COLO668 (cell line): ENCODE results near the gene BTBD16.

Source experiments
- DNase-seq: peaks from one replicate; lab custom pipeline; 2025; ENCODE audit not compliant: unreplicated experiment; lab: John Stamatoyannopoulos, UW

BTBD16 gene

GRCh38 chr10:122269059-122269687, 1.9 kb upstream of the BTBD16 start:
- peak; percentile 12 for DNase-seq

- no peak for DNase-seq
Measured at GRCh38 chr10:122273966-122274545, 3.0 kb downstream of the BTBD16 start.

GRCh38 chr10:122276611-122277208, 5.6 kb downstream of the BTBD16 start:
- no peak for DNase-seq

GRCh38 chr10:122277526-122278136, 6.5 kb downstream of the BTBD16 start:
- DNase-seq, result no peak

- DNase-seq, result peak; percentile 24
Measured at GRCh38 chr10:122279725-122280141, 8.6 kb downstream of the BTBD16 start.

GRCh38 chr10:122280156-122280555, 9.1 kb downstream of the BTBD16 start:
- no peak for DNase-seq

GRCh38 chr10:122281018-122281626, 10.0 kb downstream of the BTBD16 start:
- DNase-seq, result no peak

GRCh38 chr10:122281751-122282150, 10.7 kb downstream of the BTBD16 start:
- no peak for DNase-seq

- no peak for DNase-seq
Measured at GRCh38 chr10:122282253-122282671, 11.2 kb downstream of the BTBD16 start.

- DNase-seq, result no peak
Measured at GRCh38 chr10:122282909-122283308, 11.8 kb downstream of the BTBD16 start.

- no peak for DNase-seq
Measured at GRCh38 chr10:122285506-122286444, 14.7 kb downstream of the BTBD16 start.

- no peak for DNase-seq
Measured at GRCh38 chr10:122286867-122287266, 15.8 kb downstream of the BTBD16 start.

- DNase-seq, result no peak
Measured at GRCh38 chr10:122287570-122287969, 16.5 kb downstream of the BTBD16 start.

- DNase-seq, result no peak
Measured at GRCh38 chr10:122288262-122288661, 17.2 kb downstream of the BTBD16 start.

GRCh38 chr10:122288917-122289316, 17.8 kb downstream of the BTBD16 start:
- no peak for DNase-seq

GRCh38 chr10:122290334-122290733, 19.2 kb downstream of the BTBD16 start:
- no peak for DNase-seq

- no peak for DNase-seq
Measured at GRCh38 chr10:122290833-122291532, 19.9 kb downstream of the BTBD16 start.

GRCh38 chr10:122291739-122292138, 20.6 kb downstream of the BTBD16 start:
- no peak for DNase-seq

GRCh38 chr10:122292376-122292775, 21.3 kb downstream of the BTBD16 start:
- no peak for DNase-seq
